ENCODE data around the gene CGB2. TPM values are rescaled to one million over a fixed set of nuclear protein-coding genes. Genes with fewer than 3 reads are reported as not detected.

CGB2 gene
- total and polyA plus RNA-seq, 9 of the 15 experiments (the other 6 are each of a cell fraction or from before 2014, with no cell fraction given), result 0.22 TPM; not detected in 8

GRCh38 chr19:49004964-49005614, 26.6 kb upstream of the CGB2 start (continued):
- TF ChIP-seq ZNF583 (CRISPR knock-in tag; IDR thresholded peaks at IDR 0.05), result no peak
- TF ChIP-seq TEAD4 (IDR thresholded peaks at IDR 0.05; ENCODE audit: low read length), result no peak
- no peak for TF ChIP-seq TEAD4 (CRISPR knock-in tag; IDR thresholded peaks at IDR 0.05; ENCODE audit: borderline replicate concordance)

GRCh38 chr19:49006905-49007304, 24.8 kb upstream of the CGB2 start:
- H3K4me2 ChIP-seq (ENCODE audit: insufficient read depth, low read length), result no peak overlapping the region
- CTCF ChIA-PET (ENCODE audit: low intra/inter-chr PET ratio), result no interaction called here
- peaks cover 85% of the 10 kb centered on the region for H3K36me3 ChIP-seq (ENCODE audit: control insufficient read depth, insufficient read depth, low read length)
- H3K27me3 ChIP-seq (ENCODE audit: control insufficient read depth in 2 of 2, insufficient read depth in 2 of 2, low read length in 2 of 2), result no peaks in the 10 kb centered on the region
- POLR2A ChIA-PET, result interaction anchor here (1.3 kb wide), 2 partner anchors 9 to 13 kb away, joined by 4 to 5 read pairs; partner anchors contain the start of genes GYS1 and RUVBL2
- in situ Hi-C loops (cut with MboI), result no loop called here
- FAIRE-seq (no peak), DNase-seq (ENCODE audit: extremely low read depth in 1 of 4, low spot score in 3 of 4) (no peak), ATAC-seq (no peak)
- no TSS peak for BruUV-seq (replicated peaks)
- no peaks in the 10 kb centered on the region for H3K9me3 ChIP-seq (replicated peaks; ENCODE audit: control insufficient read depth, insufficient read depth, low read depth, low read length)
- no peak overlapping the region for H3K27ac ChIP-seq (ENCODE audit: extremely low read depth, low read depth, low read length)
- intact Hi-C loops (cut with micrococcal nuclease), result no loop called here
- TF ChIP-seq STAT5B (CRISPR knock-in tag; IDR thresholded peaks at IDR 0.05) (no peak), POLR2G (IDR thresholded peaks at IDR 0.05; ENCODE audit: low read depth, low read length) (peak; percentile 29; the same call in 1 of the 2 replicates), PHB2 (IDR thresholded peaks at IDR 0.05; ENCODE audit: low read depth) (no peak), RBFOX2 (IDR thresholded peaks at IDR 0.05; ENCODE audit: low read depth, low read length) (peak; percentile 45)
- H3K4me3 ChIP-seq, result no peak overlapping the region
- 98% methylated on average over 21 of the region's 22 CpGs for WGBS (ENCODE audit: insufficient coverage, low coverage, missing lambda C conversion rate)
- no peaks in the 10 kb centered on the region for H3K79me2 ChIP-seq (ENCODE audit: control insufficient read depth, insufficient read depth, low read length)
- peaks cover 0 to 6% of the 10 kb centered on the region in 2 experiments; a peak in 1 of 5 replicates for H3K4me1 ChIP-seq (replicated peaks in 1 of 2; ENCODE audit: control insufficient read depth in 2 of 2, insufficient read depth in 2 of 2, low read length in 2 of 2)
- H3K9ac ChIP-seq (ENCODE audit: insufficient read depth in 1 of 2, low read depth in 2 of 2, low read length in 2 of 2), result no peak overlapping the region
- H4K20me1 ChIP-seq (replicated peaks; ENCODE audit: control insufficient read depth, insufficient read depth, low read length), result no peaks in the 10 kb centered on the region
- H3K9me1 ChIP-seq (ENCODE audit: control insufficient read depth, insufficient read depth, low read length), result peaks cover 4% of the 10 kb centered on the region
- H2AFZ ChIP-seq (ENCODE audit: low read depth, low read length), result no peak overlapping the region

Data from K562 (cell line).